HG03097 (cell line): ENCODE measurements around the gene LYRM4.

ENCODE experiments used
- ATAC-seq: cut with Tn5 transposase; IDR thresholded peaks from one replicate; pipeline ENCODE4 v1.9.1; 2021; ENCODE audit not compliant: unreplicated experiment, low FRiP score

The LYRM4 gene

DNA sequence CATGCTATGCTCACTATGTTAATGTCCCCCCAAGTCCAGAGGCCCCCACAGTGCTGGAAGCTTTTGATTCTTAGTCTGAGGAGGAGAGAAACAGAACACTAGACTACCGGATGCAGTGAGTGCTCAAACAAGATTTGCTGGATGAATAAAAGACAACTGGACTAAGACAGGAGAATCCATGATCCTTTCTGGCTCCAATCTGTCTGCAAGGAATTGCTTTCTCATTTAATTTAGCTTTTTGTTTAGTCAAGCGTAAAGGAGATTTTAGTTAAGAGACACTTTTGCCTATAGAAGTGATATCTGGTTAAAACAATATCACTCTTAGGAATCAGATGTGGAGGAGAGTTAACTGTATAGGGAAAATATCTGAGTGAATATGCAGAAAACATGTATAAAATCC, 13.5 kb downstream of the LYRM4 start:
- ATAC-seq, result no peak

DNA sequence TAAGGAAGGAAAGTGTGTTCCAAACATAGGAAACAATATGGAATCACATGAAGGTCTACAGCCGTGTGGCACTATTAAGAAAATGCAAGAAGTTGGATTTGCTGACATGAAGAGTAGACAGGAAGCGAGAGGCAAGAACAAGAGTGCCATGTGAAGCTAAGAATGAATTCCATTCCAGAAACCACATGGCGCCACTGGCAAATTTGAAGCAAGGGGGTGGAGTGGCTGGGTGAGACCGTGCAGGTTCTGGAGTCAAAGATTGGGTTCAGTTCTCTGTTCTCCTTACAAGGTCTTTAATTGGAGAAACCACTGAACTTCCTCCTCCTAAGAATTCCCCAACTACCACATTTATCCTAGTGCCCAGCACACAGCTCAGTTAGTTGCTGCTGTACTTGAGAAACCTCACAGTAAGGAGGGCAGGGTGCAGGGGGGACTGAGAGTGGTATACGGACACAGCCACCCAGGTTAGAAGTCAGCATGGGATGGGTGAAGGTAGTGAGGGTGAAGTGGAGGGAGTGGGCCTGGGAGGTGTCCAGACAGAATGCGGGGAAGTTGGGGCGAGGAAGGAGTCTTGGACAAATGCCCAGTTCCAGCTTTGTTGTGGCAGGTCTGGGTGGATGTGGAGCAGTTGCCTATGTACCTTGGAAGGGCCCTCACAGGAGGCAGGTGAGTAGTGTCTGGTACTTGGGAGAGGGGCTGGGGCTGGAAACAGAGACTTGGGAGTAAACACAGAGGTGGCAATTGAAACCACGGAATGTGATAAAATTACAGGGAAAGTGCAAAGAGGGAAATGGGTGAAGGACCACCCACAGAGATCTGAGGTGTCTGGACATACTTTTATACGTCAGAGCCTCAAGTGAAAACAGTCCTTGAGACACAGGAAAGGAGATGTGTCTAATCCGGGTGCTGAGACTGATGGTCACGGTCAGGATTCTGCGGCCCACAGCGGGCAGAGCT, 14.3 kb downstream of the LYRM4 start:
- ATAC-seq, result no peak

DNA sequence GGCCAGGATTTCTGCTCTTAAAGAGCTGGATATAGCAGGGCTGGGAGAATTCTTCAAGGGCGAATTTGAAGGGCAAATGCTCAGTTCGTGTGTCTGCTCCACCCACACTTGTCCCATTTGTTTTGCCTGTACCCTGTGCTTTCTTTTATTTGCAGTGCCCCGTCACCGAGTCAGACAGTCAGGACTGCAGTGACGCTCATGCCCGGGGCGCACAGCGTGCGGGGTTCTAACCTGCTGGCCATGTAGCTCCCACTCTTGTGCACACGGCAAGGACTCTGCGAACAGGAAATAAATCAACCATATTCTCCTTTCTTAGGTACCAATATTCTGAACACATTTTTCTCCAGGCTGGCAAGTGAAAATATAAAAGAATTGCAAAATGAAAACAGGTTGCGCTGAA, 17.7 kb downstream of the LYRM4 start:
- no peak for ATAC-seq

DNA sequence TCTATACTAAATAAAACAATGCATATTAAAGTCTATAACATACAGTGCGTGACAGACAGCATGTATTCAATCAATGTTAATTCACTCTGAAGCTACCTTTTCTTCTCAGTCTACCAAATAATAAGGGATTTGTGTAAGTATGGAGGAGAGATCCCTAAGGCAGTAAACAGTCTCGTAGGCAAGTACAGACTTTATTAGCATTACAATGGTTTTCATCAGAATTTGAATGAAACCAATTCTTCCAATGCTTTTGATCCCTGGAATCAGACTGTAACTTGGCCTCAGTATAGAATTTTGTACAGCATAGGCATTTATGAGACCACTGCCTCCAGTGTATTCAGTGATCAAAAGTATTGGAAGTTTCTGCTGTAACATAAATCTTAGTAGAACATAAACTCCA, 19.5 kb downstream of the LYRM4 start:
- no peak for ATAC-seq

DNA sequence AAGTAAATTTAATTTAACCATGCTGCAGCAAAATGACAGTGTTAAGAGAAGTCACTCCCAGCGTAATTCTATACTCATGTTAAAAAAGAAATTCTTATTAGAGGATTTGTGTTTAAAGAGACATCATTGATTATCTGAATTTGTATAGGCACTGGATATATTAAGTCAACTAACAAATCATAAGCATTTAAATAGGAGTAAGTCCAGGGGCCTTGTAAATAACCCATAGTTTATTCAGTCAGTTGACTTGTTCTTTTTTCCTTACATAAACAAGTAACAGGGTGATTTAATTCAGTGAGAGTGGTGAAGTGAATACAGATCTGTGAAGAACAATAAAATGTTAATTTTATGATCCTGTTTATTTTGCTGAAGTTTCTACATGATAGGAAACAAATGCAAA, 22.4 kb downstream of the LYRM4 start:
- ATAC-seq, result no peak

- ATAC-seq, result no peak
These were observed 22.9 kb downstream of the LYRM4 start for GRCh38 chr6:5237805-5238204.

DNA sequence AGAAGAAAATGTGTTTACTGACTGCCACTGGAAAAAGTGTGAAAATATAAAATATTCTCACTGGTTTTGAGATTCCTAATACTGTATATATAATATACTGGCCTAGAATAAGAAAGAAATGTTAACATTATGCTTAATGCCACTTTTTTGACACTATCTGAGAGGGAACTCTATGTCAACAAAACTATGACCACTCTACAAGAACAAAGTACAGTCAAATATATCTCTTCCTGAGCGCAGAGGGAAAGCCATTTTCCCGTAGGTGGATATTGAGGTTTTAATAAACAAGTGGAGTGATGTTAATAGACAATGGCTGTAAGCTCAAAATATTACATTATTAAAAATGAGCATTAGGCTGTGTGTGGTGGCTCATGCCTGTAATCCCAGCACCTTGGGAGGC, 24.9 kb downstream of the LYRM4 start:
- ATAC-seq, result no peak

- no peak for ATAC-seq
These were observed 25.9 kb downstream of the LYRM4 start for GRCh38 chr6:5234874-5235273.

GRCh38 chr6:5231289-5231688, 29.5 kb downstream of the LYRM4 start:
- ATAC-seq, result no peak

GRCh38 chr6:5230081-5230480, 30.7 kb downstream of the LYRM4 start:
- no peak for ATAC-seq

- no peak for ATAC-seq
These were observed 31.4 kb downstream of the LYRM4 start for GRCh38 chr6:5229356-5229755.

- ATAC-seq, result no peak
These were observed 37.4 kb downstream of the LYRM4 start for GRCh38 chr6:5223309-5223708.

DNA sequence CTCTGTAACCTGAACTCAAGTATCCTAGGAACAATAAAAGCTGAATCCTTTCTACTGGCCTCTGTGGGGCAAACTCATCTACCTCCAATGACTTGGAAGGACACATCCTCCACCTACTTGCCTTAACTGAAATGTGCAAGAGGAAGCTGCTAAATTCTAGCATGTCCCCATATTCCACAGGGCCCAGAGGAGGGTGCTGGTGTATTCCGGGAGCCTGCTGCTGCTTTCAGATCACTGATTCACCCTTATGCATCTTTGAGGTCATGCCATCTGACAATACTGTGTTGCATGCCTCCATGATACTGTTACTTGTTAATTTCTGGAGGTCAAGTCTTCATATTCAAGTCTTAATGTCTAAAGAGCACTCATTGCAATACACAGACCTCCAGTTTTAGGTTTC, 40.3 kb downstream of the LYRM4 start:
- ATAC-seq, result no peak

DNA sequence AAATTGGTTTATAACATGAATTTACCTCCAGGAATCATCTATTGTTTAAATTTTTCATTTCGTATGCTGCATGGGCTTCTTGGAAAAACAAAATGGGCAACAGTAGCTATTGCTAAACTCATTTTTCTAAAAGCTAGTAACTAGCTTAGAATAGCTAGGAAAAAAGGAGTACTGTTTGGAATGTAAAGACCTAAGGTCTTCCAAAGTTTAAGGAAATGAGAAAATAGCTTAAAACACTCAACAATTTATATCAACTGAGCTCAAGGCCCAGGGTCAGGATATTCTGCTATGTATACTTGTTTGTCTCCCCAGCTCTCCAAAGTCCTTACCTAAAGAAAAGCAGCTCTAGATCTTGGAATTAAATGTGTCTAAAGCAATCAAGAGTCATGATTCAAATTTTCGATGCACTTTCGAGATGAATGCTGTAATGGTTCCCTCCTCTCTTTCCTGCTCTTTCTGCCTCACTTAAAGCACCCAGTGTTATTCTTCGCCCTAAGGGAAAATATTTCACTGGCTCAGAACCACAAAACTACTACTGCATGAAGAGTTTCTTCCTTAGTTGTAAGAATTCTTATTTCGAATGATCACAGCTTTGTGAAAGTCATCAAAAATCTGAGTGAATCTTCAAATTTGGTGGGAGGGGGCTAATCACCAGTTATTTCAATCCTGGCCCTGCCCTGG, 41.6 kb downstream of the LYRM4 start:
- no peak for ATAC-seq

DNA sequence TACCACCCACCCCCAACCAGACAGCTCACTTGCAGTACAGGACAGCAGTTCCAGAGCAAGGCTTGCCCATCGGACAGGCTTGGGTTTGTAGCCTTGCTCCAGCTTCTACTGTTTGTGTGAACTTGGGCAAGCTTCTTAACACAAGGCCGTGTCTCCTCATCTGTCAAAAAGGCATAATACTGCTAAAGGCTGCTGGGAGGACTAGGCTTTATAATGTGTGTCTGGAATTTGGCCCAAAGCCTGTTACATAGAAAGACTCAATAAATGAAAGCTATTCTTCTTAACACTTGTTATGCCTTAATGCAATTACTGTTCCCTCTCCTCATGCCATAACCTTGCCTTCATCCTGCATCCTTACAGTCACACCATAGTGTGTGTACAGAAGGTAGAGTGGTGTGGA, 43.4 kb downstream of the LYRM4 start:
- no peak for ATAC-seq

GRCh38 chr6:5215799-5216198, 45.0 kb downstream of the LYRM4 start:
- no peak for ATAC-seq

DNA sequence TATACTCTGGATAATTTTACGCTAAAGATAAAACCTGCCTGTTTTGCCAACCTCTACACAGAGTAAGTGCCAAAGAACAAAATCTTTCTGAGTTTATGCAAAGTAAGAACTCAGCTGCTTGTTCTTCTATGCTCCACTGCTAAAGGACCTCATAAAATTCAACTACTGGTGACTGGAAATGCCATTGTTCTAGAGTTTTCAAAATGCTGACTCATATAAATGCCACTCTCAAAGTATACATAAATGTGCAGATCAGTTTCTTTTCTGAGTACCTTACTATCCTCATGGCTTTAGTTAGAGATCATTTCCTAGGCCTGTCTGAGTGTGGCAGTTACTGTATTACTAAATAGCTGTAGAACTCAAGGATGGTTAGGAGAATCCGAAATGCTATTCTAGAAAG, 45.6 kb downstream of the LYRM4 start:
- no peak for ATAC-seq

GRCh38 chr6:5214570-5215052, 46.1 kb downstream of the LYRM4 start:
- no peak for ATAC-seq

GRCh38 chr6:5213836-5214235, 46.9 kb downstream of the LYRM4 start:
- no peak for ATAC-seq

DNA sequence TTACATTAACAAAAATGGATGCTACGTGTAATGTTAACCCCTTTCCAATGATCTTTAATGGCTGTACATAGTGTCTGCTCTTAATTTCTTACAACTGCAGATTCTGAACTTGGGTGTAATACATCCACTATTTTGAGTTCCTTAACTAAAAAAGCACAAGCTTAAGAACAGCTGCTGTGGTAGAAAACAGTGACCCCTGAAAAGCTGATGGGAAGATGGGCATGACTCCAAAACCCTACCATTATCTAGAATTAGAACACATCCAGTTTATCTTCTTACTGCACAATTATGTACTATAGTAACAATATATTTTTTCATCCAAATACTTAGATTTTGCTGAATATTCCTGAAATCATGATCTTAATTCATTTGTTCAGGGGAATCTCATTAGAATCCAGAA, 49.3 kb downstream of the LYRM4 start:
- ATAC-seq, result no peak

GRCh38 chr6:5208471-5208971, 52.2 kb downstream of the LYRM4 start:
- ATAC-seq, result no peak

DNA sequence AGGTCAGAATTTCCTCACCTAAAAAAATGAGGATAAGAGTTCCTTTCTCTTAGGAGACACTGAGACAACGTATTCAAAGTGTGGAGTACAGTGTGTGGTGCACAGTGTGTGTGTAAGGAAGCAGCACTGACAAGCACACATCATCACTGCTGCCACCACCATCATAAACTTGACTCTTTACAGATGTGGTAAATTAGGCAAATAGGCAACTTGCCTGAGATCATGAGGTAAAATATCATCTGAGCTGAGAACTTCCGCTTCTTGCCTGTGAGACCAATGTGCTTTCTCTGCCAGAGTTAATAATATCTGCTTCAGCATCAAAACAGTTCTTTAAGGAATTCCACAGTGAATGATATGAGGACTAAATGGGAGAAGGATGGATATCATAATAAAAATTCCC, 52.7 kb downstream of the LYRM4 start:
- no peak for ATAC-seq
